BLaER1 (cell line): ENCODE measurements around the gene PLTP.
"Not testable (repeated sequence)": the region's sequence is repeated elsewhere in the genome, so short reads cannot be mapped to it uniquely, and the experiment has no call there.

ENCODE experiments used
- H3K27ac ChIP-seq: shearing (Covaris generic); formaldehyde crosslinking; 2 replicates; pipeline ENCODE4 v1.8.1; 2022
- H3K27me3 ChIP-seq: shearing (Covaris generic); formaldehyde crosslinking; 2 replicates; pipeline ENCODE4 v1.8.1; 2022
- H3K36me3 ChIP-seq: shearing (Covaris generic); formaldehyde crosslinking; 2 replicates; pipeline ENCODE4 v1.8.1; 2022
- H3K4me1 ChIP-seq: shearing (Covaris generic); formaldehyde crosslinking; 2 replicates; pipeline ENCODE4 v1.8.1; 2022
- H3K4me2 ChIP-seq: shearing (Covaris generic); formaldehyde crosslinking; 2 replicates; pipeline ENCODE4 v1.8.1; 2022
- H3K4me3 ChIP-seq: shearing (Covaris generic); formaldehyde crosslinking; 2 replicates; pipeline ENCODE4 v1.8.1; 2022
- H3K9ac ChIP-seq: shearing (Covaris generic); formaldehyde crosslinking; 2 replicates; pipeline ENCODE4 v1.8.1; 2022
- H3K9me3 ChIP-seq: shearing (Covaris generic); formaldehyde crosslinking; 2 replicates; pipeline ENCODE4 v1.8.1; 2022
- H4K20me1 ChIP-seq: shearing (Covaris generic); formaldehyde crosslinking; 2 replicates; pipeline ENCODE4 v1.8.1; 2022
- Cebpa-rat ChIP-seq: shearing (Covaris generic); IDR thresholded peaks from 2 replicates; pipeline ENCODE4 v1.8.1; 2022

PLTP gene

GRCh38 chr20:45934046-45934585, 22.2 kb upstream of the PLTP start:
- H3K36me3 ChIP-seq = peaks cover 28% of the 10 kb centered on the region
- TF ChIP-seq Cebpa-rat = no peak

GRCh38 chr20:45933266-45934045, 21.5 kb upstream of the PLTP start:
- Histone ChIP-seq H3K36me3 (peaks cover 21% of the 10 kb centered on the region), H3K9me3 (no peaks in the 10 kb centered on the region), H3K4me3 (peak overlapping the region; percentile 91), H3K27ac (peak overlapping the region; percentile 100), H3K9ac (peak overlapping the region; percentile 100), H3K4me1 (peaks cover 16% of the 10 kb centered on the region), H3K4me2 (peak overlapping the region; percentile 88), H3K27me3 (no peaks in the 10 kb centered on the region), H4K20me1 (peaks cover 32% of the 10 kb centered on the region)
- no peak for TF ChIP-seq Cebpa-rat

More at GRCh38 chr20:45934046-45934585, 22.2 kb upstream of the PLTP start:
- peaks cover 39% of the 10 kb centered on the region for H4K20me1 ChIP-seq
- peak overlapping the region; percentile 100 for H3K9ac ChIP-seq
- H3K27ac ChIP-seq = peak overlapping the region; percentile 100
- peak overlapping the region; percentile 91 for H3K4me3 ChIP-seq
- H3K4me1 ChIP-seq = peaks cover 16% of the 10 kb centered on the region
- peak overlapping the region; percentile 88 for H3K4me2 ChIP-seq
- H3K9me3 ChIP-seq = no peaks in the 10 kb centered on the region
- no peaks in the 10 kb centered on the region for H3K27me3 ChIP-seq

GRCh38 chr20:45931680-45932079, 19.7 kb upstream of the PLTP start:
- not testable (repeated sequence) for H3K27ac ChIP-seq, H3K27me3 ChIP-seq, H3K36me3 ChIP-seq, H3K9ac ChIP-seq, H3K4me3 ChIP-seq, H3K9me3 ChIP-seq, H3K4me2 ChIP-seq
- H3K4me1 ChIP-seq = peaks cover 16% of the 10 kb centered on the region
- H4K20me1 ChIP-seq = peaks cover 15% of the 10 kb centered on the region

- no peaks in the 10 kb centered on the region for H3K27me3 ChIP-seq
- H3K4me1 ChIP-seq = peaks cover 5% of the 10 kb centered on the region
- H3K9me3 ChIP-seq = no peaks in the 10 kb centered on the region
- no peaks in the 10 kb centered on the region for H3K36me3 ChIP-seq
- no peak for TF ChIP-seq Cebpa-rat
- no peaks in the 10 kb centered on the region for H4K20me1 ChIP-seq
- no peak overlapping the region for H3K27ac ChIP-seq
- no peak overlapping the region for H3K9ac ChIP-seq
- H3K4me2 ChIP-seq = no peak overlapping the region
- no peak overlapping the region for H3K4me3 ChIP-seq
Observed at GRCh38 chr20:45927071-45927878, 15.3 kb upstream of the PLTP start.

- Histone ChIP-seq H3K27ac (no peak overlapping the region), H3K4me2 (no peak overlapping the region), H3K4me3 (no peak overlapping the region), H3K36me3 (no peaks in the 10 kb centered on the region), H3K27me3 (no peaks in the 10 kb centered on the region), H4K20me1 (no peaks in the 10 kb centered on the region), H3K9ac (no peak overlapping the region), H3K4me1 (peaks cover 8% of the 10 kb centered on the region), H3K9me3 (no peaks in the 10 kb centered on the region)
- no peak for TF ChIP-seq Cebpa-rat
Observed at GRCh38 chr20:45926731-45927070, 14.7 kb upstream of the PLTP start.

- H3K4me2 ChIP-seq = no peak overlapping the region
- H3K36me3 ChIP-seq = no peaks in the 10 kb centered on the region
- TF ChIP-seq Cebpa-rat = no peak
- H3K9ac ChIP-seq = no peak overlapping the region
- H3K4me1 ChIP-seq = peaks cover 8% of the 10 kb centered on the region
- H3K9me3 ChIP-seq = no peaks in the 10 kb centered on the region
- H3K27me3 ChIP-seq = no peaks in the 10 kb centered on the region
- H3K27ac ChIP-seq = no peak overlapping the region
- H3K4me3 ChIP-seq = no peak overlapping the region
- no peaks in the 10 kb centered on the region for H4K20me1 ChIP-seq
Observed at GRCh38 chr20:45925821-45926506, 14.0 kb upstream of the PLTP start.

- no peaks in the 10 kb centered on the region for H3K36me3 ChIP-seq
- no peak overlapping the region for H3K4me3 ChIP-seq
- H3K27ac ChIP-seq = no peak overlapping the region
- H4K20me1 ChIP-seq = no peaks in the 10 kb centered on the region
- no peak overlapping the region for H3K9ac ChIP-seq
- H3K4me1 ChIP-seq = peaks cover 8% of the 10 kb centered on the region
- TF ChIP-seq Cebpa-rat = no peak
- no peak overlapping the region for H3K4me2 ChIP-seq
- no peaks in the 10 kb centered on the region for H3K27me3 ChIP-seq
- no peaks in the 10 kb centered on the region for H3K9me3 ChIP-seq
Observed at GRCh38 chr20:45924391-45925261, 12.7 kb upstream of the PLTP start.

- Histone ChIP-seq H3K36me3 (no peaks in the 10 kb centered on the region), H3K27me3 (no peaks in the 10 kb centered on the region), H3K4me2 (no peak overlapping the region), H3K4me3 (no peak overlapping the region), H3K27ac (no peak overlapping the region), H3K4me1 (peaks cover 8% of the 10 kb centered on the region), H3K9ac (no peak overlapping the region), H3K9me3 (no peaks in the 10 kb centered on the region), H4K20me1 (no peaks in the 10 kb centered on the region)
- no peak for TF ChIP-seq Cebpa-rat
Observed at GRCh38 chr20:45921337-45922189, 9.6 kb upstream of the PLTP start.
